Measurements from ENCODE around the gene ADSS1.
A peak's percentile ranks its signal among the peaks of the same experiment; 100 is the strongest.

The ADSS1 gene

GRCh38 chr14:104680806-104681688 lies 43.0 kb upstream of the ADSS1 start:
- no peaks in the 10 kb centered on the region for H3K27me3 ChIP-seq (ENCODE audit: control insufficient read depth in 2 of 2, insufficient read depth in 2 of 2, low read length in 2 of 2)
- H3K4me1 ChIP-seq (ENCODE audit: control insufficient read depth in 2 of 2, insufficient read depth in 2 of 2, low read length in 2 of 2), result peaks cover 53 to 55% of the 10 kb centered on the region in 2 donors
- no peaks in the 10 kb centered on the region for H3K9me3 ChIP-seq (ENCODE audit: control insufficient read depth in 2 of 2, low read length in 2 of 2)
- peak overlapping the region; percentile 55 to 63 for H3K9ac ChIP-seq (ENCODE audit: low read depth in 1 of 2, low read length in 2 of 2)
- peak overlapping the region; percentile 89 to 96 for H3K27ac ChIP-seq (ENCODE audit: low read depth in 2 of 2, low read length in 2 of 2)
- no peaks in the 10 kb centered on the region for H3K36me3 ChIP-seq (ENCODE audit: control insufficient read depth in 2 of 2, insufficient read depth in 2 of 2, low read length in 2 of 2)
- peak overlapping the region; percentile 11 to 41 for H3K4me3 ChIP-seq (ENCODE audit: low read length in 2 of 2)

- no peaks in the 10 kb centered on the region for H3K36me3 ChIP-seq (ENCODE audit: control insufficient read depth in 2 of 2, insufficient read depth in 2 of 2, low read length in 2 of 2)
- H3K9me3 ChIP-seq (ENCODE audit: control insufficient read depth in 2 of 2, low read length in 2 of 2), result no peaks in the 10 kb centered on the region
- H3K4me3 ChIP-seq (ENCODE audit: low read length in 2 of 2), result peak overlapping the region; percentile 11 to 41
- H3K27me3 ChIP-seq (ENCODE audit: control insufficient read depth in 2 of 2, insufficient read depth in 2 of 2, low read length in 2 of 2), result no peaks in the 10 kb centered on the region
- H3K27ac ChIP-seq (ENCODE audit: low read depth in 2 of 2, low read length in 2 of 2), result peak overlapping the region; percentile 89 to 96
- H3K9ac ChIP-seq (ENCODE audit: low read depth in 1 of 2, low read length in 2 of 2), result peak overlapping the region; percentile 55 to 63
- H3K4me1 ChIP-seq (ENCODE audit: control insufficient read depth in 2 of 2, insufficient read depth in 2 of 2, low read length in 2 of 2), result peaks cover 55 to 60% of the 10 kb centered on the region in 2 donors
These were observed 42.3 kb upstream of the ADSS1 start for GRCh38 chr14:104681689-104682074.

GRCh38 chr14:104682107-104682593 lies 41.9 kb upstream of the ADSS1 start:
- peak overlapping the region; percentile 41 to 55 for H3K9ac ChIP-seq (ENCODE audit: low read depth in 1 of 2, low read length in 2 of 2)
- no peaks in the 10 kb centered on the region for H3K27me3 ChIP-seq (ENCODE audit: control insufficient read depth in 2 of 2, insufficient read depth in 2 of 2, low read length in 2 of 2)
- H3K27ac ChIP-seq (ENCODE audit: low read depth in 2 of 2, low read length in 2 of 2), result peak overlapping the region; percentile 89 to 96
- H3K4me3 ChIP-seq (ENCODE audit: low read length in 2 of 2), result peak overlapping the region; percentile 11 to 41
- no peaks in the 10 kb centered on the region for H3K36me3 ChIP-seq (ENCODE audit: control insufficient read depth in 2 of 2, insufficient read depth in 2 of 2, low read length in 2 of 2)
- H3K4me1 ChIP-seq (ENCODE audit: control insufficient read depth in 2 of 2, insufficient read depth in 2 of 2, low read length in 2 of 2), result peaks cover 58 to 63% of the 10 kb centered on the region in 2 donors
- H3K9me3 ChIP-seq (ENCODE audit: control insufficient read depth in 2 of 2, low read length in 2 of 2), result no peaks in the 10 kb centered on the region

GRCh38 chr14:104683653-104684448 lies 40.2 kb upstream of the ADSS1 start:
- no peak overlapping the region for H3K9ac ChIP-seq (ENCODE audit: low read depth in 1 of 2, low read length in 2 of 2)
- no peak overlapping the region for H3K4me3 ChIP-seq (ENCODE audit: low read length in 2 of 2)
- no peaks in the 10 kb centered on the region for H3K9me3 ChIP-seq (ENCODE audit: control insufficient read depth in 2 of 2, low read length in 2 of 2)
- H3K27ac ChIP-seq (ENCODE audit: low read depth in 2 of 2, low read length in 2 of 2), result no peak overlapping the region
- peaks cover 61 to 63% of the 10 kb centered on the region in 2 donors for H3K4me1 ChIP-seq (ENCODE audit: control insufficient read depth in 2 of 2, insufficient read depth in 2 of 2, low read length in 2 of 2)
- H3K36me3 ChIP-seq (ENCODE audit: control insufficient read depth in 2 of 2, insufficient read depth in 2 of 2, low read length in 2 of 2), result no peaks in the 10 kb centered on the region
- H3K27me3 ChIP-seq (ENCODE audit: control insufficient read depth in 2 of 2, insufficient read depth in 2 of 2, low read length in 2 of 2), result no peaks in the 10 kb centered on the region

GRCh38 chr14:104684449-104684821 lies 39.6 kb upstream of the ADSS1 start:
- H3K36me3 ChIP-seq (ENCODE audit: control insufficient read depth in 2 of 2, insufficient read depth in 2 of 2, low read length in 2 of 2), result no peaks in the 10 kb centered on the region
- no peak overlapping the region for H3K27ac ChIP-seq (ENCODE audit: low read depth in 2 of 2, low read length in 2 of 2)
- H3K9me3 ChIP-seq (ENCODE audit: control insufficient read depth in 2 of 2, low read length in 2 of 2), result no peaks in the 10 kb centered on the region
- no peak overlapping the region for H3K9ac ChIP-seq (ENCODE audit: low read depth in 1 of 2, low read length in 2 of 2)
- no peaks in the 10 kb centered on the region for H3K27me3 ChIP-seq (ENCODE audit: control insufficient read depth in 2 of 2, insufficient read depth in 2 of 2, low read length in 2 of 2)
- peaks cover 59 to 62% of the 10 kb centered on the region in 2 donors for H3K4me1 ChIP-seq (ENCODE audit: control insufficient read depth in 2 of 2, insufficient read depth in 2 of 2, low read length in 2 of 2)
- H3K4me3 ChIP-seq (ENCODE audit: low read length in 2 of 2), result no peak overlapping the region

GRCh38 chr14:104685216-104685997 lies 38.6 kb upstream of the ADSS1 start:
- H3K27ac ChIP-seq (ENCODE audit: low read depth in 2 of 2, low read length in 2 of 2), result no peak overlapping the region
- H3K9me3 ChIP-seq (ENCODE audit: control insufficient read depth in 2 of 2, low read length in 2 of 2), result no peaks in the 10 kb centered on the region
- H3K4me3 ChIP-seq (ENCODE audit: low read length in 2 of 2), result no peak overlapping the region
- H3K36me3 ChIP-seq (ENCODE audit: control insufficient read depth in 2 of 2, insufficient read depth in 2 of 2, low read length in 2 of 2), result no peaks in the 10 kb centered on the region
- H3K9ac ChIP-seq (ENCODE audit: low read depth in 1 of 2, low read length in 2 of 2), result no peak overlapping the region
- H3K4me1 ChIP-seq (ENCODE audit: control insufficient read depth in 2 of 2, insufficient read depth in 2 of 2, low read length in 2 of 2), result peaks cover 54 to 57% of the 10 kb centered on the region in 2 donors
- H3K27me3 ChIP-seq (ENCODE audit: control insufficient read depth in 2 of 2, insufficient read depth in 2 of 2, low read length in 2 of 2), result no peaks in the 10 kb centered on the region

GRCh38 chr14:104685998-104686610 lies 37.9 kb upstream of the ADSS1 start:
- H3K9me3 ChIP-seq (ENCODE audit: control insufficient read depth in 2 of 2, low read length in 2 of 2), result no peaks in the 10 kb centered on the region
- peak overlapping the region in 1 of 2 donors; percentile 77 for H3K9ac ChIP-seq (ENCODE audit: low read depth in 1 of 2, low read length in 2 of 2)
- H3K4me1 ChIP-seq (ENCODE audit: control insufficient read depth in 2 of 2, insufficient read depth in 2 of 2, low read length in 2 of 2), result peaks cover 54 to 57% of the 10 kb centered on the region in 2 donors
- no peak overlapping the region for H3K4me3 ChIP-seq (ENCODE audit: low read length in 2 of 2)
- H3K27ac ChIP-seq (ENCODE audit: low read depth in 2 of 2, low read length in 2 of 2), result peak overlapping the region in 1 of 2 donors; percentile 93
- no peaks in the 10 kb centered on the region for H3K27me3 ChIP-seq (ENCODE audit: control insufficient read depth in 2 of 2, insufficient read depth in 2 of 2, low read length in 2 of 2)
- no peaks in the 10 kb centered on the region for H3K36me3 ChIP-seq (ENCODE audit: control insufficient read depth in 2 of 2, insufficient read depth in 2 of 2, low read length in 2 of 2)

- H3K27ac ChIP-seq (ENCODE audit: low read depth in 2 of 2, low read length in 2 of 2), result peak overlapping the region; percentile 93 to 98
- no peaks in the 10 kb centered on the region for H3K9me3 ChIP-seq (ENCODE audit: control insufficient read depth in 2 of 2, low read length in 2 of 2)
- no peaks in the 10 kb centered on the region for H3K36me3 ChIP-seq (ENCODE audit: control insufficient read depth in 2 of 2, insufficient read depth in 2 of 2, low read length in 2 of 2)
- H3K4me3 ChIP-seq (ENCODE audit: low read length in 2 of 2), result peak overlapping the region; percentile 41 to 63
- H3K4me1 ChIP-seq (ENCODE audit: control insufficient read depth in 2 of 2, insufficient read depth in 2 of 2, low read length in 2 of 2), result peaks cover 54 to 57% of the 10 kb centered on the region in 2 donors
- H3K9ac ChIP-seq (ENCODE audit: low read depth in 1 of 2, low read length in 2 of 2), result peak overlapping the region; percentile 65 to 77
- H3K27me3 ChIP-seq (ENCODE audit: control insufficient read depth in 2 of 2, insufficient read depth in 2 of 2, low read length in 2 of 2), result no peaks in the 10 kb centered on the region
These were observed 37.2 kb upstream of the ADSS1 start for GRCh38 chr14:104686624-104687517.

Measured in mucosa of rectum (tissue), 2 donors.